NK-92 treated with Interleukin-12 subunit alpha and Interleukin-12 subunit beta, amount 100 ng/mL, for 24 hours (cell line): ENCODE data around the gene FANCL.
A peak's percentile ranks its signal among the peaks of the same experiment; 100 is the strongest.
"Not testable (repeated sequence)": the region's sequence is repeated elsewhere in the genome, so short reads cannot be mapped to it uniquely, and the experiment has no call there.

ENCODE experiments used
- DNase-seq: peaks from one replicate; lab custom pipeline; 2025; lab: John Stamatoyannopoulos, UW

Gene FANCL

DNA sequence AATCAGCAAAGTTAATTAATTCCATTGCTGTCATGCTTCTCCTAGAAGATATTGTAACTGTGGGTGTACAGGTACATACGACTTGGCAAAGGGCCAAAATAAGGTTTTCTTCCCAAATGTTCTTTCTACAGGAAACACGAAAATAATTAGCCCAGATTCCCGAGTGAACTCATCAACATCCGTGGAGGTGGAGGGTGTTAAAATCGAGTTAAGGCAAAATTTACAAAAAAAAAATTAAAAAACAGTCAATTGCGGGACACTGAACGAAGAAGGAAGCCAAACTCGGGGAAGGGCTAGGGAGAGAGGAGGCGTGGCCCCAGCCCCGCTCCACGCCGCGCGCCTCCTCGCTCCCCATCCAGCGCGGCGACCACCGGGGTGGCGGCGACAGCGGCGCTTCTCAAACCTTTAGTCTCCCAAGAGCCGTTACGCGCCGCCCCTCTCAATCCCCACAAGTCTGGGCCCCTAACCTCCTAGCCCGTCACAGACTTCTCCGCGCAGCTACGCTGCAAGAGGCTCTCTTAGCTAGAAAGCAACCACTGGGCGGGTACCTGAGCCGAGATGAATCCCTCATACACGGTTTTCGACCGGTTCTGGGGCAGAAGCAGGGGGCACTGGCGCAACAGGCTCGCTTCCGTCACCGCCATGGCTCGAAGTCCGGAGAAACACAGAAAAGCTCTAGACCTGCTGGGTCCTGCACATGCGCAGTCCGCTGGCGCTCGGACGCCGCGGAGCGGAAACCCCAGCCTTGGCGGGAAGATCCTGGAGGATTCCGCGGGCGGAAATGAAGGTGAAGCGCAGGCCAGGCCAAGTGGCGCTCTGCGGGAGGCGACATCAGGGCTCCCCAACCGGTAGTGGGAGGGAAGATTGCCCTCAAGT lies at the start of gene FANCL:
Gene FANCL, minus strand, starts transcription at position 656 of the 876 bp plus-strand sequence. Its CDS starts 12 bp downstream, at position 644.
- DNase-seq, result peak; percentile 69

DNA sequence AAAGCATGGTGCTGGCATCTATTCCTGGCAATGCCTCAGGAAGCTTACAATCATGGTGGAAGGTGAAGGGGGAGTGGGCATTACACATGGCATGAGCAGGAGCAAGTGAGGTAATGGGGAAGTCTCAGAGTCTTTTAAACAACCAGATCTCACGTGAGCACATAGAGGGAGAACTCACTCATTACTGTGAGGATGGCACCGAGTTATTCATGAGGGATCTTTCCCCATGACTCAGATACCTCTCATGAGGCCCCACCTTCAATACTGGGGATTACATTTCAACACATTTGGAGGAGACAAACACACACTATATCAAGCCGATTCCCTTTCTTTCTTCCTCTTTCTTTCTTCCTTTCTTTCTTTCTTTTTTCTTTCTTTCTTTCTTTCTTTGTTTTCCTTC lies 47.9 kb upstream of the FANCL start:
- no peak for DNase-seq

DNA sequence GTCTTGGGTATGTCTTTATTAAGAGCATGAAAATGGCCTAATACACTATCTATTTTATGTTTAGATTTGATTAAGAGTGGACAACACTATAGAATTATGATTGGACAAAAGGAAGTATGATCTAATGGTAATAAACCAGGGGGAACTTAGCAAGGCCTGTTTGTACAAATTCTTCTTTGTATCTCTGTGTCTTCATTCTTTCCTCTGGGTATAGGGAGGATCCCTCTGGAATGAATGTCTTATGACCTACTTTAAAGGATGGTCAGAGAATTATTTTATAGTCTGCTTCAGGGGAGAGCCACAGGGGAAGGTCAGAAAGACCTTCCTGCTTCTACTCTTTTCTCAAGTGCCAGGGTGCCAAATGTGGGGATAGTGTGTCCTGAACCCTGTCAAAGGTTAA lies 42.8 kb upstream of the FANCL start:
- DNase-seq, result no peak

DNA sequence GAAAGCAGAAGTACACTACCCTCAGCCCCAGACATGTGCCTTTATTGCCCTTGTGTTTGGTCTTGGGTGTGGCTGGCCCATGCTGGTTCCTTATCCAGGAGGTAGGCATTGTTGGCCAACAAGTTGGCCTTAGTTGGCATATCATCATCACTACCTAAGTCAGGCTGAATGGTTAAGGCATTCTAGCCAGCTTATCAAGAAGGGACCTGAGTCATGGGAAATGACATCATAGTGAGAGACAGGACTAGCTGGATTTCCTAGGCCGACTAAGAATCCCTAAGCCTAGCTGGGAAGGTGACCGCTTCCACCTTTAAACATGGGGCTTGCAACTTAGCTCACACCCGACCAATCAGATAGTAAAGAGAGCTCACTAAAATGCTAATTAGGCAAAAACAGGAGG lies 34.0 kb upstream of the FANCL start:
- DNase-seq, result not testable (repeated sequence)

DNA sequence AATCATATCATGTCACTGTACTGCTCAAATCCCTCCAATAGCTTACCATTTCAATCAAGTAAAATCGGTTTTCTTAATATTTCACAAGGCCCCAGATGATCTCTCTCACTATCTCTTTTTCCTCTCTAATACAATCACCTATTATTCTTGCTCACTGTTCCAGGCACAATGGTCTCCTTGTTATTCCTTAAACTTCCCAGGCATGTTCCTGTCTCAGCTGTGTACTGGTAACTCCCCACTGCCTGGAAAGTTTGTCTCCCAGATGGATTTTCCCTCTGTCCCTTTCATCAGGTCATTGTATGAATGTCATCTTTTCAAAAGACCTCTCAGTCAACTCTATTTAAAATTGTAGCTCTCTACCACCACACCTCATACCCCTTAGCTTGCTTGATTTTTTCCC lies 30.7 kb upstream of the FANCL start:
- DNase-seq, result no peak

DNA sequence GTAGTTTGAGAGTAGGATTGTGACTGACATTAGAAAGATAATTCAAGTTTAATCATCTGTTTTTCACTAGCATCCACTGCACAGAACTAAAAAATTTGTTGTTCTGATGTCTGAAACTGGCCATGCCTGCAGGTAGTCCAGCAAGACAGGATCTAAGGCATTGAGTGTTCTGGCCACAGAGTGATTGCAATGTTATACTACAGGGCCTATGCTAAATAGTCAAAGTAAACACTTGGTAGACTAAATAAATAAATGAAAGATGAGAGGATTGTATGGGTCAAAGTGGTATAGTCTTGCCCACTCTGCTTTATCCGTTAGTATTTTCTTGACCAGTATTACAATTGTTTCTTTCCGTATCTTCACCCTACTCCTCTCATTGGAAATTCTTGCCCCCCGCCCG lies 27.6 kb upstream of the FANCL start:
- DNase-seq, result no peak

DNA sequence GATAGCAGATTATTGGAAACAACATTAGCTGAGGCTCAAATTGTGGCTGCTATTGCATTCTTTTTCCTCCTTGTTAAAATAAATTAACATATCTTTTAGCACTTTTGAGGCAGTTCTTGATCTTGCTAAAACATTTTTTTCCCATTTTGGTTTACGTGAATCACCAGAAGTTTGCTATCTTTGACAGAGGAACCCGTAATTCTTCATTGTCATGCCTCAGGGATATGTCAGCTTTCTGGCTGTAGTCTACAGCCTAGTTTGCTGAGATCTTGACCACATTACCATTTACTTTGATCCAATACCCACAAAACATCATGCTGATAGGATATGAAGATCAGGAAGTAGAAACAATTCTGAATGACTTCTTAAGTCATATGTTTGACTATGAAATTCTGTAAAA lies 25.1 kb upstream of the FANCL start:
- no peak for DNase-seq

DNA sequence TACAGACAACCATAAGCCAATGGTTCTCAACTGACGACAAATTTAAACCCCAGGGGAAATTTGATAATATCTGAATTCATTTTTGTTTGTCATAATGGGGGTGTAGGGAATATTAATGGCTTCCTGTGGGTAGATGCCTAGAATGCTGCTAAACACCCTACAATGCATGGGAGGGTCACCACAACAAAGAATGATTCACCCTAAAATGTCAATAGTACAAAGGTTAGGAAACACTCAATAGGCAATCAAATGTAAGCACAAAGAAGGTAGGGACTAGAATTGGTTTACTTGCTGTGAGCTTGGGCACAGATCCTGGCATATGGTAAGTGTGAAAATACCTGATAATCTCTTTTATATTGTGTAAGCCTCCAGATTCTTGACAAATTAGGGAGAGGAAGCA lies 20.1 kb upstream of the FANCL start:
- no peak for DNase-seq

DNA sequence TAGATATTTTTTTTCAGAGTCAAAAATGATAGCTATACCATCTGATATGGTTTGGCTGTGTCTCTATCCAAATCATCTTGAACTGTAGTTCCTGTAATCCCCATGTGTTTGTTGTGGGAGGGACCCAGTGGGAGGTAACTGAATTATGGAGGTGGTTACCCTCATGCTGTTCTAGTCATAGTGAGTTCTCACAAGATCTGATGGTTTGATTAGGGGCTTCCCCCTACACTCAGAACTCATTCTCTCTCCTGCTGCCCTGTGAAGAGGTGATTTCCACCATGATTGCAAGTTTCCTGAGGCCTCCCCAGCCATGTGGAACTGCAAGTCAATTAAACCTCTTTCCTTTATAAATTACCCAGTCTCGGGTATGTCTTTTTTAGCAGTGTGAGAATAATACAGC lies 17.3 kb upstream of the FANCL start:
- DNase-seq, result not testable (repeated sequence)

DNA sequence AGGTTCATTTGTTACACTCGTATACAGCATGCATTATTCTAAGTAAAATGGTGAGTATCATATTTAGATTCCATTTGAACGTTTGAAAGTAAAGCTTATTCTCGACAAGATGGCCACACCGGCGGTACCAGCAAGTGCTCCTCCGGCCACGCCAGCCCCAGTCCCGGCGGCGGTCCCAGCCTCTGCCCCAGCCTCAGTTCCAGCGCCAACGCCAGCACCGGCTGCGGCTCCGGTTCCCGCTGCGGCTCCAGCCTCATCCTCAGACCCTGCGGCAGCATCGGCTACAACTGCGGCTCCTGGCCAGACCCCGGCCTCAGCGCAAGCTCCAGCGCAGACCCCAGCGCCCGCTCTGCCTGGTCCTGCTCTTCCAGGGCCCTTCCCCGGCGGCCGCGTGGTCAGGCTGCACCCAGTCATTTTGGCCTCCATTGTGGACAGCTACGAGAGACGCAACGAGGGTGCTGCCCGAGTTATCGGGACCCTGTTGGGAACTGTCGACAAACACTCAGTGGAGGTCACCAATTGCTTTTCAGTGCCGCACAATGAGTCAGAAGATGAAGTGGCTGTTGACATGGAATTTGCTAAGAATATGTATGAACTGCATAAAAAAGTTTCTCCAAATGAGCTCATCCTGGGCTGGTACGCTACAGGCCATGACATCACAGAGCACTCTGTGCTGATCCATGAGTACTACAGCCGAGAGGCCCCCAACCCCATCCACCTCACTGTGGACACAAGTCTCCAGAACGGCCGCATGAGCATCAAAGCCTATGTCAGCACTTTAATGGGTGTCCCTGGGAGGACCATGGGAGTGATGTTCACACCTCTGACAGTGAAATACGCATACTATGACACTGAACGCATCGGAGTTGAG lies 10.4 kb upstream of the FANCL start:
- not testable (repeated sequence) for DNase-seq

DNA sequence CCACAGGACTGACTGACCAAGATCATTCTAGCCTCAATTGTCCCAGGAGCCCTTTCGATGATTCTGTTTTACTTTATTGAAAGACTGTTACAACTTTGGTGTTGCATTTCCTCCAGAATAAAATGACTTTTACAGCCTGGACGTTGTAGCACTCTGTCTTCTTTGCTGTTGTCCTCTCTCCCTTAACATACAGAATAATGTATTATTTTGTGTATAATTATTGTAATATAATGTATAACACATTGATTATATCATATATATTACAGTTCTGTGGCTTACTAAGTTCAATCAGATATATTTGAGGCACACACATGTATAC lies 380 bp upstream of the FANCL start:
- DNase-seq, result no peak

DNA sequence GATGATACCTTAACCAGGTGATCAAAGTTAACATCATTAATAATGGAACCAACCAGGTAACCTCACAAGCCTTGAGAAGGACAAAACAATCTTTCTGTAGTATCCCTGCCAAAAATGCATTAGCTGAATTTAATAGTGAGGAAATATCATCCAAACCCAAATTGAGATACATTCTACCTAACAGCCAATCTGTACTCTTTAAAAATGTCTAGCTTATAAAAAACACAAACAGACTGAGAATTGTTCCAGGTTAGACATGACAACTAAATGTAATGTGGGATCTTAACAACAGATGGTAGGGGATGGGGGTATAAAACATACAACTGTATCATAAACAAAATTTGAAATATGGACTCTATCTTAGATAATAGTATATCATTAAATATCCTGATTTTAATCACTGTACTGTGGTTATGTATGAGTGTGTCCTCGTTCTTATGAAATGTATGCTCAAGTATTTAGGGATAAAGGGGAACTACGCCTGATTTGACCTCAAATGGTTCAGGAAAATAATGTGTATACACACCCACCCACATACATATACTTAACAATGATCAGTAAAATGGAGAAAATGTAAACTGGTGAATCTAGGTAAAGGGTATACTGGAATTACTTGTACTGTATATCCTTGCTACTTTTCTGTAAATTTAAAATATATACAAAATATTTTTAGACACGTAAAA lies 1.7 kb downstream of the FANCL start:
- no peak for DNase-seq

DNA sequence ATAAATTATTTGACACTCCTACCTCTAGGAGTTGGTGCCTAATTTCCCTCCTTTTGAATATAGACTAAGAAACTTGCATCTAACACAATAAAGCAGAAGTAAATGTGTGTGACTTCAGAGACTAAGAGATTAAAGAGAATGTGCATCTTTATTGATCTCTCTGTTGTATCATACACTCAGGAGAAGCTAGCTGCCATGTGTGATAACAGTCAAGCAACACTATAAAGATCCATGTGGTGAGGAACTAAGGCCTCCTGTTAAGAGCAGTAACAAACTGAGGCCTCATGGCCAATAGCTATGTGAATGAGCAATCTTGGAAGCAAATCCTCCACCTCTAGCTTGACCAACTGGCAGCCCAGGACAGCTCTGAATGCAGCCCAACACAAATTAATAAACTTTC lies 3.4 kb downstream of the FANCL start:
- DNase-seq, result no peak

DNA sequence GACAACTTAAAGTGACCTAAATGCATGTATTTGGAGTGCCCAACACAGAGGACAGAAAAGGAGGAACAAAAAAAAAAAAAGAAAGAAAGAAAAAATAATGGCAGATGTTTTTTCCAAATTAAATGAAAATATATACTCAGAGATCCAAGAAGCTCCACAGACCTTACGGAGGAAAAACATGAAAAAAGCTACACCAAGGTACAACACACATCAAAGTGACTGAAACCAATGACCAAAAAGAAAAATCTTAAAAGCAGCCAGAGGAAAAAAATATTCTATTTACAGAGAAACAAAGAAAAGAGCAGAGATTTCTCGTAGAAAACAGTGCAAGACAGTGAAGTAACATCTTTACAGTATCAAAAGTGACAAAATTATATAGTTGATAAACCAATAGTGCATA lies 5.1 kb downstream of the FANCL start:
- DNase-seq, result no peak

DNA sequence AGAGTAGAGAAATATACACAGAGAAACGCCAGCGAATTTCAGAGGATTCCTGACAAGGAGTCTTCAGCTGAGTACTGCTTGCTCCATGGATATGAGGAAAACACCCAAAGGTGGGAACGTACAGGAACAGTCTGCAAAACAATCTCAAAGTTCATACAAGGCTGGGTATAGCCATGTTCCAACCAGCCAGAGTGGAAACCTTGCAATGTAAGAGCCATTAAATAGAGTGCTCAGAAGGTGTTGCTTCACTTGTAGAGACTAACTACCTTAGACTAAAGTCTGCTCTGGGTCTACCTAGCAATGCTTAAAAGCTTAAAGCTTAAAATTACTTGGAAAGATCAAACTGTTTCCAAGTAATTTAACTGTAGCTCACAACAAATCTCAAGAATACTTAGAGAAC lies 6.0 kb downstream of the FANCL start:
- DNase-seq, result no peak

DNA sequence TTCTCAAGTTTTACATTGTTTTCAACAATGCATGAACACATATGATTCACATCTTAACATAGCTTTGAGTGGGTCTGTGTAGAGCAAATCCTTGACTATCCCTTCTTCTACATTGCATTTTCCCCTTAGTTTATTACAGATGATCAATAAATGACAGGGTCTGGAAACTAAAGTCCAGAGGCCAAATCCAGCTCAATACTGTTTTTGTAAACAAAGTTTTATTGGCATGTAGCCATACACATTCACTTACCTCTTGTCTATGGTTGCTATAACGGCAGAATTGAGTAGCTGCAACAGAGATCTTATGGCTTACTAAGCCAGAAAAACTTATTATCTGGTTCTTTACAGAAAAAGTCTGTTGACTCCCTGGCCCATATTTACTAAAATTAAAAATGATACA lies 12.8 kb downstream of the FANCL start:
- no peak for DNase-seq

DNA sequence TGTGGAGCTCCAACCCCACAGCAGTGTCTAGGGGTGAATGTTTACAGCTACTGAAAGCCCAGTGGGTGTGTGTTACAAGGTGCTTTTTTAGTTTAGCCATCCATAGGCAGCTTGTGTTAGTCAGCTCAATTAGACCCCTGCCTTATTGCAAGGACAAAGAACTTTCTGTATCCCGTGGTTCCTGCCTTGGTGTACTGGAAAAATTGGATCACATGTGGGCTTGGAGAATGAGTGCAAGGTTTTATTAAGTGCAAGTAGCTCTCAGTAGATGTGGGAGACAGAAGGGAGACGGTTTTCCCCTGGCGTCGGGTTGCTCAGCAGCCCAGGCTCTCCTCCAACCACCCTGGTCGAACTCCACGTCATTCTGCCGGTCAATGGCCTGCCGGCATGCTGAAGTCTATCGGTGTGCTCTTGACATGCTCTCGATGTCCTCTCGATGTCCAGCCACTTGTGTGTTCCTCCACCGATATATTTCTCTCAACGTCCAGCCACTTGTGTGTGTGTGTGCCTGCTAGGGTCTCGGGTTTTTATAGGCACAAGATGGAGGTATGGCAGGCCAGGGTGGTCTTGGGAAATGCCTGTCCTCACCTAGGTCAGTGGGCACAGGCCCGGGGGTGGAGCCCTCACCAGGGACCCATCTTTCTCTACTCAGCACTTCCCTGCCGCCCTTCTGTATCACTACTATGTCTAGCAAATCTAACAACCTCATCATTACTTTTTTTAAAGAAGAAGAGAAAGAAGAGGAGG lies 13.8 kb downstream of the FANCL start:
- no peak for DNase-seq

DNA sequence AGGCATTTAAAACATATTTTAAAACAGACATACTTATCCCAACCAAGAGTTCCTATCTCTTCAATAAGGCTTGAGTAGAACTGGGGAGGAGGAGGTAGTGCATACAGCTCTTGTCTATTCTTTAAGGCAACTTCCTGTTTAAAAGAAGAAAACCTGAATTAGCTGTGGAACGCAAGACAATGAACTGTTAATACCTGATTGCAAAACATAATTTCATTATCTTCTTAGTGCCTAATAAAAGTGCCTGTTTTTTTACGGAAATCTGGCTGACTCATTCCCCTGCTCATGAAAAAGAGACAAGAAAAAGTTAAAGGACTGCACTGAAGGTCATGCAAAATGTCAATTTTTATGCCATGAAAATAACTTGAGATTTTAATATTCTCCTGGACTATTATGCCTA lies 19.2 kb downstream of the FANCL start:
- DNase-seq, result no peak

DNA sequence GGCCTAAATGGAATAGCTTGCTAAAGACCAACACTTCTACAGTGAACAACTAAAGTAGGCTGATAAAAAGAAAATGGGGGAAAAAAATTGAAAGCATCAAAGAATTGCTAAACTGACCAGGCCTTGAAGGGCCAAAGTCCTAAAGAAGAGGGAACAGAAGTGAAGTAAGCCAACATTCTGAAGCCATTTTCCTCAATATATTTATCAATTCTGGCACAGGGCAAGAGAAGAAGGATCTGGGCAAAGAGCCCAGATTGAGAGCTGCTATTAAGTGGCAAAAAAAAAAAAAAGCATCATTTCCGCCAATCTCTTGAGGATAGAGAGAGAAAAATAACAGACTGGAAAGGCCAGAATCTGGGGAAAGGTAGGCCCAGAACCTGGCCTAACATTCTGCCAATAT lies 25.7 kb downstream of the FANCL start:
- DNase-seq, result no peak

DNA sequence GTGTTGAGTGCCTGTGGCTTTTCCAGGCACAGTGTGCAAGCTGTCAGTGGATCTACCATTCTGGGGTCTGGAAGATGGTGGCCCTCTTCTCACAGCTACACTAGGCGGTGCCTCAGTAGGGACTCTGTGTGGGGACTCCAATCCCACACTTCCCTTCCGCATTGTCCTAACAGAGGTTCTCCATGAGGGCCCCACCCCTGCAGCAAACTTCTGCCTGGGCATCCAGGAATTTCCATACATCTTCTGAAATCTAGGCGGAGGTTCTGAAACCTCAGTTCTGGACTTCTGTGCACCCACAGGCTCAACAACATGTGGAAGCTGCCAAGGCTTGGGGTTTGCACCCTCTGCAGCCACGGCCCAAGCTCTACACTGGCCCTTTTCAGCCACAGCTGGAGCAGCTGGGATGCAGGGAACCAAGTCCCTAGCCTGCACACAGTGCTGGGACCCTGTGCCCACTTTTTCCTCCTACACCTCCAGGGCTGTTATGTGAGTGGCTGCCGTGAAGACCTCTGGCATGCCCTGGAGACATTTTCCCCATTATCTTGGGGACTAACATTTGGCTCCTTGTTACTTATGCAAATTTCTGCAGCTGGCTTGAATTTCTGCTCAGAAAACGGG lies 30.1 kb downstream of the FANCL start:
- not testable (repeated sequence) for DNase-seq

DNA sequence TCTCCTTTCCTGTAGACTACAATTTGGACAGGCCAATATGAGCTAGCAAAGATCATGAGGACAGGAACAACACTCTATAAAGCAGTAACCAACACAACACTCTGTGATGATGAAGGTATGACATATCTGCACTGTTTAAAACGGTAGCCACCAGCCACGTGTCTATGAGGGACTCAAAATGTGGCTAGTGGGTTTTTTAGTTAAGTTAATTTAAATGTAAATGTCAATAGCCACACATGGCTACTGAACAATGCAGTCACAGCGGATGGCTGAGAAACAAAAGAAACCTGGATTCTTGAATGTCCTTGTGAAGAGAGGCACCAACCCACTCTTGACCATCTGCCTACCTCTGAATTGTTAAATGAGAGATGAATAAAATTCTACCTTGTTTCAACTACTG lies 33.9 kb downstream of the FANCL start:
- no peak for DNase-seq

DNA sequence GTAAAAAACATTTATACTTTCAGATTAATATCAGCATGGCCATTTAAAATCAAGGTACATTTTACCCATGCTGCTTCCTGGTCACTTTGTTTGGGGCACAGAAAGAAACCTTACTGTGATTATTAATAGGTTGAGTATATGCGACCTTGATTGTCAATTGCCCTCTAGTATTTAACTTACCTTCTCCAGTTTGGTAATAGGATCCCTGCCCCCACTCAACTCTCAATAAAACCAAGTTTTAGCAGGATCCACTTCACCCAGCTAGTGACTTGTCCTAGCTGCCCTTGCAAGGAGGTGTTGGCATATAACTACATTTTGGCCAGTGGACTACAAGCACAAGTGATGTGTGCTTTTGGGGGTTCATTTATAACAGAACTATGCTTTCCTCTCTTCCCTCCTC lies 34.3 kb downstream of the FANCL start:
- no peak for DNase-seq
